ENCODE measurements around the gene U2AF1.
"Not testable (repeated sequence)": the region's sequence is repeated elsewhere in the genome, so short reads cannot be mapped to it uniquely, and the experiment has no call there.

The U2AF1 gene

GRCh38 chr21:43076643-43077042, 30.7 kb downstream of the U2AF1 start:
- not testable (repeated sequence) for DNase-seq (ENCODE audit: low read depth)

GRCh38 chr21:43076023-43076637, 31.2 kb downstream of the U2AF1 start:
- DNase-seq (ENCODE audit: low read depth): not testable (repeated sequence)

GRCh38 chr21:43075170-43076022, 32.0 kb downstream of the U2AF1 start, which contains the start of gene CBS:
Gene CBS, minus strand, starts transcription at chr21:43075835. Its CDS starts 3,642 bp downstream, at chr21:43072193.
- not testable (repeated sequence) for DNase-seq (ENCODE audit: low read depth)

- not testable (repeated sequence) for DNase-seq (ENCODE audit: low read depth)
These were observed 32.8 kb downstream of the U2AF1 start for GRCh38 chr21:43074401-43075169.

GRCh38 chr21:43072742-43073141, 34.6 kb downstream of the U2AF1 start:
- not testable (repeated sequence) for DNase-seq (ENCODE audit: low read depth)

- DNase-seq (ENCODE audit: low read depth): not testable (repeated sequence)
These were observed 37.7 kb downstream of the U2AF1 start for GRCh38 chr21:43069682-43070081.

- not testable (repeated sequence) for DNase-seq (ENCODE audit: low read depth)
These were observed 39.3 kb downstream of the U2AF1 start for GRCh38 chr21:43068065-43068464.

- not testable (repeated sequence) for DNase-seq (ENCODE audit: low read depth)
These were observed 40.7 kb downstream of the U2AF1 start for GRCh38 chr21:43066690-43067089.

GRCh38 chr21:43065991-43066390, 41.4 kb downstream of the U2AF1 start:
- not testable (repeated sequence) for DNase-seq (ENCODE audit: low read depth)

GRCh38 chr21:43064265-43064917, 43.0 kb downstream of the U2AF1 start:
- not testable (repeated sequence) for DNase-seq (ENCODE audit: low read depth)

- not testable (repeated sequence) for DNase-seq (ENCODE audit: low read depth)
These were observed 44.3 kb downstream of the U2AF1 start for GRCh38 chr21:43062955-43063664.

GRCh38 chr21:43053112-43053511, 54.3 kb downstream of the U2AF1 start:
- DNase-seq (ENCODE audit: low read depth): not testable (repeated sequence)

GRCh38 chr21:43045876-43046821, 61.2 kb downstream of the U2AF1 start:
- DNase-seq (ENCODE audit: low read depth): not testable (repeated sequence)

- DNase-seq (ENCODE audit: low read depth): not testable (repeated sequence)
These were observed 62.0 kb downstream of the U2AF1 start for GRCh38 chr21:43045165-43045875.

GRCh38 chr21:43044547-43044946, 62.8 kb downstream of the U2AF1 start:
- not testable (repeated sequence) for DNase-seq (ENCODE audit: low read depth)

GRCh38 chr21:43043291-43043690, 64.1 kb downstream of the U2AF1 start:
- DNase-seq (ENCODE audit: low read depth): not testable (repeated sequence)
